Gastrocnemius medialis (tissue), 4 donors: ENCODE results near the gene PTK7. TPM values are rescaled to one million over a fixed set of nuclear protein-coding genes. Genes with fewer than 3 reads are reported as not detected.

Experiments used
- ATAC-seq, 2 donors: fragments of 150-250 bp; one replicate each; pipeline ENCODE4 v1.9.1; 2016
- DNase-seq, 2 donors: peaks; one replicate each; pipeline ENCODE4 v3.0.0-alpha.2; 2019
- H3K27ac ChIP-seq, 4 donors: fragments of 200-600 bp; sonication (generic); 1 replicate in 1 of 4; 2 replicates in 3 of 4; pipeline ENCODE4 v1.5.1; 2016 to 2018; ENCODE audit warnings: mild to moderate bottlenecking in 2 of 4, moderate library complexity in 1 of 4
- H3K27me3 ChIP-seq, 3 donors: fragments of 200-600 bp; sonication (generic) in 2 of 3; 1 replicate in 1 of 3; 2 replicates in 2 of 3; pipeline versions ENCODE4 v1.5.1 to v1.6.0; 2016 to 2019; ENCODE audit warnings: mild to moderate bottlenecking in 1 of 3, moderate library complexity in 1 of 3
- H3K36me3 ChIP-seq, 2 donors: fragments of 200-600 bp; sonication (generic) in 1 of 2; one replicate each; pipeline ENCODE4 v1.5.1; 2017 to 2018
- H3K4me1 ChIP-seq, 2 donors: fragments of 200-600 bp; sonication (generic) in 1 of 2; one replicate each; pipeline ENCODE4 v1.5.1; 2016 to 2017; ENCODE audit warnings: mild to moderate bottlenecking in 2 of 2
- H3K4me3 ChIP-seq, 4 donors: fragments of 200-600 bp; sonication (generic) in 3 of 4; 1 replicate in 1 of 4; 2 replicates in 3 of 4; pipeline ENCODE4 v1.5.1; 2016 to 2019; ENCODE audit warnings: mild to moderate bottlenecking in 2 of 4
- H3K9me3 ChIP-seq, 3 donors: fragments of 200-600 bp; sonication (generic) in 2 of 3; 1 replicate in 1 of 3; 2 replicates in 2 of 3; pipeline ENCODE4 v1.5.1; 2016 to 2019
- POLR2A ChIP-seq, 2 donors: fragments of 450-650 bp; IDR thresholded peaks; one replicate each; pipeline ENCODE4 v1.6.1; 2017; ENCODE audit warnings: antibody characterized with exemption in 2 of 2, mild to moderate bottlenecking in 2 of 2, moderate library complexity in 2 of 2
- in situ Hi-C, 4 donors: fragments of 200-750 bp; cut with MboI; loops; one replicate each; pipeline versions ENCODE4 v1.15.0 to v1.8.0; 2017; ENCODE audit warnings: low sequenced_read_pairs in 4 of 4
- intact Hi-C: fragments of 100-400 bp; cut with DNase I; formaldehyde crosslinking; loops from one replicate; pipeline ENCODE4 v1.15.1; 2023; ENCODE audit warnings: low total_unique reads
- total RNA-seq, 4 donors: library from RNA; depleted of rRNA; stranded (reverse); fragments of >200 nt; gene quantifications; one replicate each; pipeline versions ENCODE4 v1.1.0 to v1.2.3, GENCODE V29; 2016
- TF ChIP-seq, protein P1 (sequence below), 5 experiments: fragments of 450-650 bp in 3 of 5; fragments of 200-600 bp in 2 of 5; sonication (generic) in 2 of 5; IDR thresholded peaks in 4 of 5; conservative IDR thresholded peaks in 1 of 5; 1 replicate in 4 of 5; 2 replicates in 1 of 5; pipeline ENCODE4 v1.5.1; 2016 to 2019; ENCODE audit warnings: antibody characterized with exemption in 5 of 5, mild to moderate bottlenecking in 3 of 5, moderate library complexity in 3 of 5

PTK7 gene
- total RNA-seq, 4 donors from 2014 or later = 0.15 to 0.64 (median 0.24) TPM

GRCh38 chr6:43088654-43089056, 12.5 kb downstream of the PTK7 start:
- intact Hi-C loops (no loop called here), in situ Hi-C loops (no loop called here)
- no peaks in the 10 kb centered on the region for H3K36me3 ChIP-seq
- no peaks in the 10 kb centered on the region for H3K27me3 ChIP-seq
- no peak overlapping the region for H3K4me3 ChIP-seq
- H3K27ac ChIP-seq = no peak overlapping the region
- no peak for ATAC-seq
- no peaks in the 10 kb centered on the region for H3K9me3 ChIP-seq
- TF ChIP-seq POLR2A (IDR thresholded peaks at IDR 0.05) = no peak
- TF ChIP-seq, protein P1, sequence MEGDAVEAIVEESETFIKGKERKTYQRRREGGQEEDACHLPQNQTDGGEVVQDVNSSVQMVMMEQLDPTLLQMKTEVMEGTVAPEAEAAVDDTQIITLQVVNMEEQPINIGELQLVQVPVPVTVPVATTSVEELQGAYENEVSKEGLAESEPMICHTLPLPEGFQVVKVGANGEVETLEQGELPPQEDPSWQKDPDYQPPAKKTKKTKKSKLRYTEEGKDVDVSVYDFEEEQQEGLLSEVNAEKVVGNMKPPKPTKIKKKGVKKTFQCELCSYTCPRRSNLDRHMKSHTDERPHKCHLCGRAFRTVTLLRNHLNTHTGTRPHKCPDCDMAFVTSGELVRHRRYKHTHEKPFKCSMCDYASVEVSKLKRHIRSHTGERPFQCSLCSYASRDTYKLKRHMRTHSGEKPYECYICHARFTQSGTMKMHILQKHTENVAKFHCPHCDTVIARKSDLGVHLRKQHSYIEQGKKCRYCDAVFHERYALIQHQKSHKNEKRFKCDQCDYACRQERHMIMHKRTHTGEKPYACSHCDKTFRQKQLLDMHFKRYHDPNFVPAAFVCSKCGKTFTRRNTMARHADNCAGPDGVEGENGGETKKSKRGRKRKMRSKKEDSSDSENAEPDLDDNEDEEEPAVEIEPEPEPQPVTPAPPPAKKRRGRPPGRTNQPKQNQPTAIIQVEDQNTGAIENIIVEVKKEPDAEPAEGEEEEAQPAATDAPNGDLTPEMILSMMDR (IDR thresholded peaks at IDR 0.05 in 4 of 5, conservative IDR thresholded peaks at IDR 0.05 in 1 of 5) = no peak
- no peak for DNase-seq
- H3K4me1 ChIP-seq = no peaks in the 10 kb centered on the region

GRCh38 chr6:43089467-43089866, 13.4 kb downstream of the PTK7 start:
- no peak overlapping the region for H3K27ac ChIP-seq
- intact Hi-C loops = no loop called here
- TF ChIP-seq POLR2A (IDR thresholded peaks at IDR 0.05) = no peak
- TF ChIP-seq, protein P1 (IDR thresholded peaks at IDR 0.05 in 4 of 5, conservative IDR thresholded peaks at IDR 0.05 in 1 of 5) = no peak

DNA sequence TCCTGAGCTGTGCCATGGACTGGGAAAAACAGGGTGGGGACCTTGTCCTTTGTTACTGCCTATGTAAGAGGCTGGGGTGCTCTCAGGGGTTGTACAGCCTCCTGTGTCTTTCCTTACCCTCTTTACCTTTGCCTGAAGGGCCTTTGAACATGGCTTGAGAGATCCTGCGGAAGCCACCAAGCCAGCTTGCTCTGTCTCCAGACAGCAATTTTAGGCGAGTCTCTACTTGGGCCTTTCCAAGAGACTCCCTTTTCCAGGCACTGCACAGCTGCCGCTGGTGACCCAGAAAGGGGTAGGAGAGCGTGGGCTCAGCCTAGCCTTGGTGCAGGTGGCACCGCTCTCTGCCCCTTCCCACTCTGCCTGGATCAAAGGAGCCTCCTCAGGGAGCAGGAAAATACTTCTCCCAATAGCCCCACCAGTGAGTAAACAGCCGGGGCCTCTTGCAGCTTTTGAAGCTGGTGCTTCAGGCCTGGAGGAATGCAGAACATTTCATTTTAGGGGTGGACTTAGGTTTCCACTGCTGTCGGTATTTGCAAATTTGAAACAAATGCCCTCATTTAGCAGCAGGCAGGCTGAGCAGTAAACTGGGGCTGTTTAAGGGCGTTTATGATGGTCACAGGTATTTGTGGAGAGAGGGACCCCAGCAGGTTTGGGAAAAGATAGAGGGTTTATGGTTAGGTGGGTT, 13.9 kb downstream of the PTK7 start:
- Histone ChIP-seq H3K4me3 (no peak overlapping the region), H3K27me3 (no peaks in the 10 kb centered on the region), H3K9me3 (no peaks in the 10 kb centered on the region), H3K36me3 (no peaks in the 10 kb centered on the region), H3K4me1 (no peaks in the 10 kb centered on the region), H3K27ac (no peak overlapping the region)
- TF ChIP-seq, protein P1 (IDR thresholded peaks at IDR 0.05 in 4 of 5, conservative IDR thresholded peaks at IDR 0.05 in 1 of 5) = no peak
- ATAC-seq (no peak), DNase-seq (no peak)
- intact Hi-C loops = no loop called here
- in situ Hi-C loops = no loop called here

More at GRCh38 chr6:43089467-43089866, 13.4 kb downstream of the PTK7 start:
- no peak for ATAC-seq
- Histone ChIP-seq H3K36me3 (no peaks in the 10 kb centered on the region), H3K4me1 (no peaks in the 10 kb centered on the region), H3K9me3 (no peaks in the 10 kb centered on the region), H3K4me3 (no peak overlapping the region), H3K27me3 (no peaks in the 10 kb centered on the region)
- DNase-seq = no peak
- in situ Hi-C loops = no loop called here

DNA sequence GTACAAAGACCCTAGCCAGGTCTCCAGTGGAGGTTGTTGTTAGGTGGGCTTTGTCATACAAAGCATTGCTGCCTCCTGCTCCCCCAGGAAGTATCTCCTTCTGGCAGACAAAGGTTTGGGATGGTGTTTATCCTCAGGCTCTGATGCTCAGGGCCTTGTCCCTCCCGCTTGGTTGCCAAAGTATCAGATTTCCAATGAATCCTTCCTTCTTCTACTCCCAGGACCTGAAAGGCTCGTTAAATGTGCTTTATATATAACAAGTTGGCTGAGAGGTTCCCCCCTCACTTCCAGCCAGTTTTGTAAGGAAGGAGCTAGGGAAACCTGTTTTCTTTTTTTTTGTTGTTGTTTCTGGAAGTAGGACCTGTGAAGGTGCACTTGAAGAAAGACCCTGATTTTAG, 14.4 kb downstream of the PTK7 start:
- in situ Hi-C loops = no loop called here

More for the DNA sequence above, 14.4 kb downstream of the PTK7 start:
- DNase-seq (no peak), ATAC-seq (no peak)
- Histone ChIP-seq H3K4me3 (no peak overlapping the region), H3K4me1 (no peaks in the 10 kb centered on the region), H3K36me3 (no peaks in the 10 kb centered on the region), H3K27me3 (no peaks in the 10 kb centered on the region), H3K9me3 (no peaks in the 10 kb centered on the region), H3K27ac (no peak overlapping the region)
- no peak for TF ChIP-seq POLR2A (IDR thresholded peaks at IDR 0.05)
- TF ChIP-seq, protein P1 (IDR thresholded peaks at IDR 0.05 in 4 of 5, conservative IDR thresholded peaks at IDR 0.05 in 1 of 5) = no peak
- intact Hi-C loops = no loop called here
